OCI-LY1 (cell line): ENCODE data around the gene ARHGAP18.

Experiments used
- EZH2 ChIP-seq: fragments of 200-600 bp; sonication (generic), shearing (Covaris generic); IDR thresholded peaks from 2 replicates; pipeline ENCODE4 v1.8.0; 2017; ENCODE audit warnings: borderline replicate concordance, mixed run types, mild to moderate bottlenecking, antibody characterized with exemption, low read length, moderate library complexity, mixed read lengths
- TF ChIP-seq, protein P1 (sequence below): fragments of 200-600 bp; sonication (generic), shearing (Covaris generic); IDR thresholded peaks from 2 replicates; pipeline ENCODE4 v1.5.1; 2017; ENCODE audit warnings: mild to moderate bottlenecking, antibody characterized with exemption, low read length, moderate library complexity, mixed read lengths

DNA sequence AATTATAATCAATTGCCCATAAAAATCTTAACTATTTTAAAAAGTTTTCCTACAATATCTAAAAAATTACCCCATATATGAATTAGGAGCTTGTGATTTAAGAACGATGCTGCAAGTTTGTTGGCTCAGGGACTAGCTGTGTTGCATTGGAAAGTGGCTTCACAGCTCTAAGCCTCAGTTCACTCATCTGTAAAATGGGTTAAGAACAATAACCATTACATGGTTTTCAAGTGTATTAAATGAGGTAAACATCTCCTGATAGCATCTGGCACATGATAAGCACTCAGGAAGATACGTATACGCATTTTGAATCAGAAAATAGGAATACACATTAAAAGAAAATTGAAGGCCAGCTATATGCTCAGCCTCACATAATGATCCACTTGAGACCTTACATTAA is 76.4 kb downstream of the ARHGAP18 start:
- TF ChIP-seq, protein P1, sequence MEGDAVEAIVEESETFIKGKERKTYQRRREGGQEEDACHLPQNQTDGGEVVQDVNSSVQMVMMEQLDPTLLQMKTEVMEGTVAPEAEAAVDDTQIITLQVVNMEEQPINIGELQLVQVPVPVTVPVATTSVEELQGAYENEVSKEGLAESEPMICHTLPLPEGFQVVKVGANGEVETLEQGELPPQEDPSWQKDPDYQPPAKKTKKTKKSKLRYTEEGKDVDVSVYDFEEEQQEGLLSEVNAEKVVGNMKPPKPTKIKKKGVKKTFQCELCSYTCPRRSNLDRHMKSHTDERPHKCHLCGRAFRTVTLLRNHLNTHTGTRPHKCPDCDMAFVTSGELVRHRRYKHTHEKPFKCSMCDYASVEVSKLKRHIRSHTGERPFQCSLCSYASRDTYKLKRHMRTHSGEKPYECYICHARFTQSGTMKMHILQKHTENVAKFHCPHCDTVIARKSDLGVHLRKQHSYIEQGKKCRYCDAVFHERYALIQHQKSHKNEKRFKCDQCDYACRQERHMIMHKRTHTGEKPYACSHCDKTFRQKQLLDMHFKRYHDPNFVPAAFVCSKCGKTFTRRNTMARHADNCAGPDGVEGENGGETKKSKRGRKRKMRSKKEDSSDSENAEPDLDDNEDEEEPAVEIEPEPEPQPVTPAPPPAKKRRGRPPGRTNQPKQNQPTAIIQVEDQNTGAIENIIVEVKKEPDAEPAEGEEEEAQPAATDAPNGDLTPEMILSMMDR: no peak
- no peak for TF ChIP-seq EZH2
